ENCODE measurements around the gene TTLL3. TPM values are rescaled to one million over a fixed set of nuclear protein-coding genes. Genes with fewer than 3 reads are reported as not detected.
A peak's percentile ranks its signal among the peaks of the same experiment; 100 is the strongest.

Gene TTLL3
- polyA plus RNA-seq, 1 of the 3 experiments (the other 2 are of a cell fraction), result 41.6 TPM

DNA sequence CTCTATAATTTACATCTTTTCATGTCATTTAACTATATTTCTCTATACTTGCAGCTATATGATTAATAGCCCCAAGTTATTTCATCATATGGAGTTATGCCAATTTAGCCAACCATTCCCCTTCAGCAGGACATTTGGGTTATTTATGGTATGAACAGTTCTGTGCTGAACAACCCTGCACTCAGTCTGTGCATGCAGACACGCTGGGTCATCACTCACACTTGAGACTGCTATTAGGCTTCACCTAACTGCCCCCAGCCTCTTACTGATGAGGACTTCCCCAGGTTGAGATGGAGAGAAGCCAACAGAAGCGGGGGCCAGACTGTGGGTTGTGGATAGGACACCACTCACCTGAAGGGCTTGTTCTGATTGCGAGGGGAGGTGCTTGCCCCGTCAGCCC lies 25.1 kb upstream of the TTLL3 start:
- H3K36me3 ChIP-seq (replicated peaks in 1 of 2; ENCODE audit: control insufficient read depth in 1 of 2, insufficient read depth in 2 of 2, low read length in 1 of 2), result peaks cover 45 to 60% of the 10 kb centered on the region in 2 experiments
- peaks cover 3% of the 10 kb centered on the region for H3F3A ChIP-seq (replicated peaks; ENCODE audit: insufficient read depth)
- H3K9ac ChIP-seq, result no peak overlapping the region
- no peak overlapping the region for H3K27ac ChIP-seq (ENCODE audit: low read depth in 2 of 2, low read length in 1 of 2)
- no peaks in the 10 kb centered on the region for H3K9me3 ChIP-seq
- H2AFZ ChIP-seq (ENCODE audit: low read depth), result no peak overlapping the region
- no peaks in the 10 kb centered on the region for H3K9me2 ChIP-seq
- DNase-seq, result no peak
- no peaks in the 10 kb centered on the region for H3K79me2 ChIP-seq (ENCODE audit: insufficient read depth)
- H3K4me2 ChIP-seq, result no peak overlapping the region
- no peaks in the 10 kb centered on the region for H4K20me1 ChIP-seq (ENCODE audit: insufficient read depth)
- no peak for TF ChIP-seq EP300 (IDR thresholded peaks at IDR 0.05; ENCODE audit: borderline replicate concordance in 1 of 2, low read depth in 1 of 2, low read length in 1 of 2)
- TF ChIP-seq FOXJ3 (CRISPR knock-in tag; IDR thresholded peaks at IDR 0.05), result no peak
- TF ChIP-seq MEF2A (IDR thresholded peaks at IDR 0.05; ENCODE audit: borderline replicate concordance, low read depth), result no peak
- TF ChIP-seq NRF1 (IDR thresholded peaks at IDR 0.05; ENCODE audit: low read depth, low read length), result no peak
- TF ChIP-seq RFX5 (IDR thresholded peaks at IDR 0.05; ENCODE audit: low read length), result no peak
- CTCF ChIA-PET, result interaction anchor here (0.9 to 1.0 kb wide), 2 partner anchors 14 to 56 kb away, joined by 3 read pairs; no protein-coding TSS in a partner anchor
- WGBS (ENCODE audit: low lambda C conversion rate), result 94% methylated on average over 4 of the region's 4 CpGs
- H3K27me3 ChIP-seq (ENCODE audit: insufficient read depth), result no peaks in the 10 kb centered on the region
- no peaks in the 10 kb centered on the region; a peak in 1 of 4 replicates for H3K4me1 ChIP-seq (ENCODE audit: control insufficient read depth in 1 of 2, insufficient read depth in 2 of 2, low read depth in 1 of 2, low read length in 1 of 2)
- H3K4me3 ChIP-seq (ENCODE audit: low read depth in 2 of 2, low read length in 1 of 2), result no peak overlapping the region
- POLR2A ChIA-PET, result no interaction called here

DNA sequence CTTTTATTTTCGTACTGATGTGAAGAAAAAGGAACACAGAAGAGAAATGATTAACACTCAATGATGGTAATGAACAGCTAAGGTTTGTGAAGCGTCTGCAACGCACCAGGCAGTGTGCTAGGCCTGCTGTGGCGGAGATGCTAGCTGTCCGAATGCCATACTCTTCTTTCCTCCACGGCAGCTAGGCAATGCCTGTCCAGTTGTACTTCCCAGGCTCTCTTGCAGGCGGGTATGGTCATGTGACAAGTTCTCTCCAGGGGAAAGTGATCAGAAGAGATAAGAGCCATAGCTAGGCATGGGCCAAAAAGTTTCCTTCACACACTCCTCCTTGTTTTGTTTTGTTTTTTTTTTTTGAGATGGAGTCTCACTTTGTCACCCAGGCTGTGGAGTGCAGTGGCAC lies 24.5 kb upstream of the TTLL3 start:
- CTCF ChIA-PET, result interaction anchor here (0.9 to 1.0 kb wide), 2 partner anchors 15 to 55 kb away, joined by 3 read pairs; no protein-coding TSS in a partner anchor
- H3K36me3 ChIP-seq (replicated peaks in 1 of 2; ENCODE audit: control insufficient read depth in 1 of 2, insufficient read depth in 2 of 2, low read length in 1 of 2), result peaks cover 47 to 64% of the 10 kb centered on the region in 2 experiments

GRCh38 chr3:9786209-9786739 lies 23.8 kb upstream of the TTLL3 start:
- H3K4me1 ChIP-seq (ENCODE audit: control insufficient read depth in 1 of 2, insufficient read depth in 2 of 2, low read depth in 1 of 2, low read length in 1 of 2), result peaks cover 3 to 4% of the 10 kb centered on the region in 2 experiments; a peak in 1 of 4 replicates
- no peak for DNase-seq
- no peak overlapping the region for H3K9ac ChIP-seq
- CTCF ChIA-PET, result interaction anchor here (1.0 kb wide), 2 partner anchors 16 to 38 kb away, joined by 3 read pairs; no protein-coding TSS in a partner anchor
- H3K4me2 ChIP-seq, result no peak overlapping the region
- POLR2A ChIA-PET, result no interaction called here
- WGBS (ENCODE audit: low lambda C conversion rate), result 96% methylated on average over 7 of the region's 7 CpGs
- H3K9me3 ChIP-seq, result no peaks in the 10 kb centered on the region
- H2AFZ ChIP-seq (ENCODE audit: low read depth), result no peak overlapping the region
- H3K9me2 ChIP-seq, result no peaks in the 10 kb centered on the region
- no peaks in the 10 kb centered on the region for H3K27me3 ChIP-seq (ENCODE audit: insufficient read depth)
- peaks cover 13% of the 10 kb centered on the region; the same call in 1 of the 2 replicates for H3K79me2 ChIP-seq (ENCODE audit: insufficient read depth)
- H4K20me1 ChIP-seq (ENCODE audit: insufficient read depth), result no peaks in the 10 kb centered on the region
- H3F3A ChIP-seq (replicated peaks; ENCODE audit: insufficient read depth), result peaks cover 3% of the 10 kb centered on the region
- TF ChIP-seq GATA2 (CRISPR knock-in tag; IDR thresholded peaks at IDR 0.05), result no peak
- no peak for TF ChIP-seq TCF12 (IDR thresholded peaks at IDR 0.05)
- TF ChIP-seq FOXM1 (IDR thresholded peaks at IDR 0.05; ENCODE audit: low read depth), result no peak
- no peak for TF ChIP-seq FOXJ3 (CRISPR knock-in tag; IDR thresholded peaks at IDR 0.05)
- TF ChIP-seq RCOR1 (IDR thresholded peaks at IDR 0.05; ENCODE audit: low read length), result no peak
- no peak for TF ChIP-seq RFX5 (IDR thresholded peaks at IDR 0.05; ENCODE audit: low read length)
- no peak for TF ChIP-seq JUND (IDR thresholded peaks at IDR 0.05)
- TF ChIP-seq, protein P1, sequence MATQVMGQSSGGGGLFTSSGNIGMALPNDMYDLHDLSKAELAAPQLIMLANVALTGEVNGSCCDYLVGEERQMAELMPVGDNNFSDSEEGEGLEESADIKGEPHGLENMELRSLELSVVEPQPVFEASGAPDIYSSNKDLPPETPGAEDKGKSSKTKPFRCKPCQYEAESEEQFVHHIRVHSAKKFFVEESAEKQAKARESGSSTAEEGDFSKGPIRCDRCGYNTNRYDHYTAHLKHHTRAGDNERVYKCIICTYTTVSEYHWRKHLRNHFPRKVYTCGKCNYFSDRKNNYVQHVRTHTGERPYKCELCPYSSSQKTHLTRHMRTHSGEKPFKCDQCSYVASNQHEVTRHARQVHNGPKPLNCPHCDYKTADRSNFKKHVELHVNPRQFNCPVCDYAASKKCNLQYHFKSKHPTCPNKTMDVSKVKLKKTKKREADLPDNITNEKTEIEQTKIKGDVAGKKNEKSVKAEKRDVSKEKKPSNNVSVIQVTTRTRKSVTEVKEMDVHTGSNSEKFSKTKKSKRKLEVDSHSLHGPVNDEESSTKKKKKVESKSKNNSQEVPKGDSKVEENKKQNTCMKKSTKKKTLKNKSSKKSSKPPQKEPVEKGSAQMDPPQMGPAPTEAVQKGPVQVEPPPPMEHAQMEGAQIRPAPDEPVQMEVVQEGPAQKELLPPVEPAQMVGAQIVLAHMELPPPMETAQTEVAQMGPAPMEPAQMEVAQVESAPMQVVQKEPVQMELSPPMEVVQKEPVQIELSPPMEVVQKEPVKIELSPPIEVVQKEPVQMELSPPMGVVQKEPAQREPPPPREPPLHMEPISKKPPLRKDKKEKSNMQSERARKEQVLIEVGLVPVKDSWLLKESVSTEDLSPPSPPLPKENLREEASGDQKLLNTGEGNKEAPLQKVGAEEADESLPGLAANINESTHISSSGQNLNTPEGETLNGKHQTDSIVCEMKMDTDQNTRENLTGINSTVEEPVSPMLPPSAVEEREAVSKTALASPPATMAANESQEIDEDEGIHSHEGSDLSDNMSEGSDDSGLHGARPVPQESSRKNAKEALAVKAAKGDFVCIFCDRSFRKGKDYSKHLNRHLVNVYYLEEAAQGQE (IDR thresholded peaks at IDR 0.05; ENCODE audit: low read depth, low read length), result no peak
- no peak for TF ChIP-seq TEAD4 (IDR thresholded peaks at IDR 0.05; ENCODE audit: borderline replicate concordance, insufficient read depth)
- no peak for TF ChIP-seq NRF1 (IDR thresholded peaks at IDR 0.05; ENCODE audit: low read depth, low read length)
- TF ChIP-seq RAD21 (IDR thresholded peaks at IDR 0.05; ENCODE audit: low read length), result no peak
- TF ChIP-seq TAF1 (IDR thresholded peaks at IDR 0.05; ENCODE audit: borderline replicate concordance, low read depth, low read length), result no peak
- TF ChIP-seq ELF1 (IDR thresholded peaks at IDR 0.05), result no peak
- TF ChIP-seq RXRA (IDR thresholded peaks at IDR 0.05; ENCODE audit: borderline replicate concordance, low read depth), result no peak
- TF ChIP-seq MEF2A (IDR thresholded peaks at IDR 0.05; ENCODE audit: borderline replicate concordance, low read depth), result no peak
- H3K36me3 ChIP-seq (replicated peaks in 1 of 2; ENCODE audit: control insufficient read depth in 1 of 2, insufficient read depth in 2 of 2, low read length in 1 of 2), result peaks cover 47 to 66% of the 10 kb centered on the region in 2 experiments
- no peak overlapping the region for H3K4me3 ChIP-seq (ENCODE audit: low read depth in 2 of 2, low read length in 1 of 2)
- H3K27ac ChIP-seq (ENCODE audit: low read depth in 2 of 2, low read length in 1 of 2), result no peak overlapping the region

More for the DNA sequence above, 24.5 kb upstream of the TTLL3 start:
- Histone ChIP-seq H3K9ac (no peak overlapping the region), H3F3A (replicated peaks; ENCODE audit: insufficient read depth) (peaks cover 3% of the 10 kb centered on the region), H4K20me1 (ENCODE audit: insufficient read depth) (no peaks in the 10 kb centered on the region), H3K9me2 (no peaks in the 10 kb centered on the region), H3K27me3 (ENCODE audit: insufficient read depth) (no peaks in the 10 kb centered on the region), H3K79me2 (ENCODE audit: insufficient read depth) (peaks cover 6% of the 10 kb centered on the region; the same call in 1 of the 2 replicates), H3K9me3 (no peaks in the 10 kb centered on the region), H2AFZ (ENCODE audit: low read depth) (no peak overlapping the region), H3K4me3 (ENCODE audit: low read depth in 2 of 2, low read length in 1 of 2) (no peak overlapping the region), H3K4me1 (ENCODE audit: control insufficient read depth in 1 of 2, insufficient read depth in 2 of 2, low read depth in 1 of 2, low read length in 1 of 2) (no peaks in the 10 kb centered on the region; a peak in 1 of 4 replicates), H3K27ac (ENCODE audit: low read depth in 2 of 2, low read length in 1 of 2) (no peak overlapping the region), H3K4me2 (no peak overlapping the region)
- DNase-seq, result peak; percentile 62
- WGBS (ENCODE audit: low lambda C conversion rate), result 80% methylated on average over 7 of the region's 7 CpGs
- TF ChIP-seq GATA2 (CRISPR knock-in tag; IDR thresholded peaks at IDR 0.05) (peak; percentile 34; the same call in 1 of the 2 replicates), USF1 (IDR thresholded peaks at IDR 0.05; ENCODE audit: borderline replicate concordance, low read depth) (peak; percentile 44; the same call in 1 of the 2 replicates), GABPA (IDR thresholded peaks at IDR 0.05; ENCODE audit: low read depth) (no peak)
- POLR2A ChIA-PET, result no interaction called here
